Non-pigmented ciliary epithelial cell (primary cell): ENCODE data around the gene SLC48A1.

Experiments used
- DNase-seq: peaks from one replicate; pipeline ENCODE4 v3.0.0-alpha.2; 2010; ENCODE audit warnings: low read depth

SLC48A1 gene

DNA sequence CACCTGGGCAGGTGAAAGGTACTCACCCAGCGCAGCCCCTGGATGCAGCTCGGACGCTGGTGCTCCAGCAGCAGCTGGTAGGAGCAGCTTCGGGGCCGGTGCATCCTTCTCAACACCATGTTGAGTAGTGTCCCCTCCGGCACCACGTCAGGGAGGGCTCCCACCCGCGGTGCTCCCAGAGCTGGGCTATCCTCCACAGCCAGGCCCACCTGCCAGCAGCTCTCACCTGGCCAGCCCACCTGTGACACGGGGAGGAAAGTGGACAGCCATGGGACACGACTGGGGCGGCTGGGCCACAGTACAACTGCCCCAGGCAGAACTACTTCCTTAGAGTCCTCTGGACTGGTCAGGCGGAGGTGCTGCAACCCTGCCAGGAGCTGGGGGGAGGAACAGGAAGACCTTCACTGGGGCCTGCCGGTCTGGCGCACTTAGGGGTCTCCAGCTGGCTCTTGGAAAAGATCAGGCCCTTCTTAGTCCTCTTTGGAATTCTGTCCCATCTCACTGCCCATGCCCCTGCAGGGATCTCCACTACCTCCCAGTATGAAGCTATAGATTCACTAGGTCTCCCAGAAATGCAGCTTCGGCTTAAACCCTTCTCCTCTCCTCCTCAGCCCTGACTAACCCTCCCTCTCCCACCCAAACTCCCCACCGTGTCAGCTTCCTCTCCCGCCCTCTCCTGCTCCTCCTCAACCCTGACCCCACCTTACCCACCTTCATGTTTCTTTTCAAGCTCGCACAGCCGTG, 15.0 kb upstream of the SLC48A1 start:
- DNase-seq, result no peak

DNA sequence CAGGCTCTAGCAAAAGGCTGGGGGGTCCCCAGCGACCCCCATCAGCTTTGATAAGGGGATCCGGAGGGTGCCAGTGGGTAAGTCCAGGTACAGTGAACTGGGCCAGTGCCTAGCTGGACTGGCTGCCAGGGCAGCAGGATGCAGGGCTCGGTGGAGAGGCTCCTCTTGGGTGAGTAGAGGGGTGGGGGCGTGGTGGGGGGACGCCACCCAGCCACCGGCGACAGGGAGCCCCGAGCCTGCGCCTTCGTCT, 14.5 kb upstream of the SLC48A1 start:
- no peak for DNase-seq

DNA sequence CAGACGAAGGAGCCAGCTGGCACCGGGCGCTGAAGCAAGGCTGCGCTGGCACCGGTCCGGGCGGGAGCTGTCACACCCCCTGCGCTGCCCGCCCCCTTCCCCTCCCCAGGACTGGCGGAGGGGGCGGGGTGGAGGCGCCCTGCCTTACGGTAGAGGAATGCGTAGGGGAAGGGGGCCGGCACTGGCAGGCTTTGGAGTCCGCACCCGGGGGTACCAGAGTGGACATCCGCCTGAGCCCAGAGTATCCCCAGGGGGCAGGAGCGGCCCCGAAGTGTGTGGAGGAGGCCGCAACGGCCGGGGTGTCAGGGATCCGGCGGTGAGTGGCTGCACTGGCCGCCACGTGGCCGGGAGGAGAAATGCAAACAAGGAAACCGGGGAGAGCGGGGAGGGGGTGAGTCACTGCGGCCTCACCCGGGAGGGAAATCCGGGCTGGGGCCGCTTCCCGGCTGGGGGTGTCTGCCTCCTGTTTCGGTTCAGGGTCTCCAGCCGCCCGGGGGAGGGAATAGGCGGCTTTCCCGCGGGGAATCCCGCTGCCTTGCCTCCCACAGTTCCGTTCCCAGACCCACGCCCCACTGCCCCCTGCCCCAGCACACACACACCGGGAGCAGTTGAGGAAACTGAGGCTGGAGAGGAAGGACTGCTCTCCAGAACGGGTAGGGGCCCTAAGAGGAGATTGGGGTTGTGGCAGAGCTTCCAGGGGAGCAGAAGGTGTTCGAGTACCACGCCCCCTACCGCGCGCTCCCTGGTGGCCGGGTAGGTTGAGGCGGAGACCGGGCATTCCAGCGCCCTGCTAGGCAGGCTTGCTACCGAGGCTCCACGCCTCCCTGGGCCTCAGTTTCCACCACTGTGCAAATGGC, 14.0 kb upstream of the SLC48A1 start, which contains the start of gene RAPGEF3:
RAPGEF3 (minus strand) TSS at position 47 of the 857 bp plus-strand sequence. CDS start 324 bp downstream, outside the sequence.
- DNase-seq, result no peak

DNA sequence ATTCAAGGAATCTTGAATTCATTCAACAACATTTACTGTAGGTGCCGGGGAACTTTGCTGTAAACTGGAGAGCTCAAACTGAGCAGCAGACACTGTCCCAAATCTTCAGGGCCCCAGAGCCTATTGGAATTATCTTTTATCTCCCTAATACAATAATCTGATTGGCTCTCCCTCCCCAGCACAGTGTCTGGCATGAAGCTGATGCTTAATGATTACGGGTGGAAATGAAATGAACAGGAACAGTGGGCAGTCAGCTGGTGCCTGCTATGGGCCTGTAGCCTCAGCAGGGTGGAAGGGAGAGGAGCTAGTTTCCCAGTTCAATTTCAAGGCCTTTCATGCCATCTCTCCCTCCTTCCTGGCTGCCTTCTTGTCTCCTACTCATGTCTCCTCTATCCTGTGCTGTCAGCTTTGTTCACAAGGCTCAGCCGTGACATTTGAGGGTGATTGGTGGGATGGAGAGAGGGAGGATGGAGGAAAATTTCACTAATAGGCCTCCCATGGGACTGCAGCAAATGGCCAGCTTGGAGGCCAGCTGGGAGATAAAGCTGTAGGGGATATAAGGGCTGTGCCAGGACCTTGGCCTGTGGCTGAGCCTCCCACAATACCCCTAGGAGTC, 10.1 kb upstream of the SLC48A1 start:
- DNase-seq, result no peak

DNA sequence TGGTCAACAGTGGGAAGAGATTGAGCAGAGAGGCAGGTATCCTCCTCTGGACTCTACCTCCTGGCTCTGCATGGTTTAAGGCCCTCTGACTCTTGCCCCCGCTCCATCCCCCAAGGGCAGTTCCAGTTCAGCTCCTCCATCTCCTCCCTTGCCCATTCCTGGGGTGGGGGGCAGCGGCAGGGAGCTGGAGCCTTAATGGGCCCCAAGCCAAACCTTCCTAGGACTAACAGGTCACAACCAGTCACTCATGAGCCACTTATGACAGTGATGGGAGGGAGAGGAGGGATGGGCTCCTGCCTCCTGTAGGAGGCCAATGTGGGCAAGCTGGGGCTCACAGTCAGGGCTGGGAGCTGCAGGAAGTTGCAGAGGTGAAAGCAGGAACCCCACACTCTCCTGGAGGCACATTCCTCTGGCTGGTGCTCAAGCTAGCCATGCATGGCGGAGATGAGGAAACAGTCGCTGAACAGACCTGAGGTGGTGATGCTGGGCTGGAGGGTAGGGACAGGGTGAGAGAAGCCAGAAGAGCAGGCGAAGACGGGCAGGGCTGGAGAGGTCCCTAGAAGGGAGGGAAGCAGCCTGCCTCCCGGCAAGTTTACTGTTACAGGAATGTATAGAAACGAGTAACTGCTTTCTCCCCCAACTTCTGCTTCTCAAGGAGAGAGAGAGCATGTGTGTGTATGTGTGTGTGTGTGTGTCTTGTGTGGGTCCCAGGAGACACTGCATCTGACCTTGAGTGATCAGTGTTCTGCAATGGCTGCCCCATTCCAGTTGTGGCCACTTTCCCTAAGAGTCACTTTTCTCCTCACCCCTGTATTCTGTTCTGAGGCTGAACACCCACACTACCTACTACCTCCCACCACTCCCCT, 9.3 kb upstream of the SLC48A1 start:
- no peak for DNase-seq

DNA sequence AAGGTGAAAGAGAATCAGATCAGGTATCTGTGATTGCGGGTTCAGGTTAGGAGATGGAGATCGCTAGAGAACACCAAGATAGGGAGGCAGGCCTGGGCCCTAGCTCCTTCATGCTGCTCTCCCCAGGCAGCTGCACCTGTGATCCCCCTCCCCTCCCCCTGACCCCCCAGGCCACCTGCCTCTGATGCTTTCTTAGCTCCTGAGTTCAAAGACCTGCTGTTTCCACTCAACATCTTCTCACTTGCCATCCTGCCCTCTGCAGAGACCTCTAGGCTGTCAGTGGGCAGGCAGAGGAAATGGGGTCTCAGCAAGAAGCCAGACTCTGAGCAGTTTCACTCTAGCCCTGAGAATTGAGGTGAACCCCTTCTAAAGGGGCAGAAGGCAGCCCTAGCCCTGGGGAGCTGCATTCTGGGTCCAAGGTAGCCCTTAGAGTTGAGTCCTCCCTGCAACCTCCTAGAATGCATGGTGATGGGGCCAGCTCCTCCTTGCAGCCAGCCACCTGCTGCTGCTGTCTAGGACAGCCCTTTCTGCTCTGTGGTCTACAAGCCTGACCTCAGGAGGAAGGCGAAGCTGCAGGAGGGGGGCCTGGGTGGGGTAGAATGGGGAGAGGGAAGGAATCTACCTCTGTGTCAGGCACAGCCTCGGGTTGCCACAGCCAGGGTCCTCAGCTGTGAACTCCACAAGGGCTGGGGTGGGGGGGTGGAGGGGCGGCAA, 6.4 kb upstream of the SLC48A1 start:
- DNase-seq, result no peak

DNA sequence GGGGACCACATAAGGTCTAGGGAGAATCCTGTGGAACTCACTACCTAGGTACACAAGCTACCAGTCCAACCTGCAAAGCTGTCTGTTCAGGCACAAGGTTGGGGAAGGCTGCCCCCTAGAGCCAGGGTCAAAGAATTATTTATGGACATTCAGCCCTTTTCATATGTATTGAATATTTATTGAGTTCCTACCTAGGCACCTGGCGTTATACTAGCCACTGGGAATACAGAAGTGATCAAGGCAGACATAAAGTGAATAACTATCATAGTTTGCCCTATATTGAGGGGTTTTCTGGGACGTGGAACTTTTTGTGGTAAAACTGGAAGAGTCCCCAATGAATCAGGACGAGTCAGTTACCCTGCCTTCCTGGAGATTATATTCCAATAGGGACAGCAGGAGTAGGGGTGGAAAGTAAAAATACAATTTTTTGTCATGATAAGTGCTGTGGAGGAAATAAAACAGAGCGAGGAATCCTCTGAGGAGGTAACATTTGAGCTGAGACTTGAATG, 5.8 kb upstream of the SLC48A1 start:
- no peak for DNase-seq

DNA sequence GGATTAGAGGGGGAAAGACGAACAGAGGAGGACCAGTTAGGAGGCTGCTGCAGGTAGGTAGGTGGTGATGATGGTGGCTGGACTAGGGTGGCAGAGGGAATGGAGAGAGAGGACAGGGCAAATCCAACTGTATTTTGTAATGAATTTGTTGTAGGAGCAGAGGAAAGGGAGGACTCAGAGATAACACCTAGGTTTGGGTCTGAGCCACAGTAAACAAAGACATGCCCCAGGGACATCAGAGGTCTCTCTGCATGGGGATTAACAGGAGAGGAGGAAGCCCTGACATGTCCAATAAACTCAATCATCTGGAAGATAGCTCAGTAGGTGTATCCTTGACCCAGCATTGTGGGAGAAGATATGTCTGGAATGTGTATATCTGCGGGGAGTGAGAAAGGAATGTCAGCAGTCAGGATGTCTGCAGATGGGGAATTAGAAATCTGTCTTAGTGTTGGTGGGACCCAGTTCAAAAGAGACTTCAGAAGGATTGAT, 4.7 kb upstream of the SLC48A1 start:
- DNase-seq, result no peak

DNA sequence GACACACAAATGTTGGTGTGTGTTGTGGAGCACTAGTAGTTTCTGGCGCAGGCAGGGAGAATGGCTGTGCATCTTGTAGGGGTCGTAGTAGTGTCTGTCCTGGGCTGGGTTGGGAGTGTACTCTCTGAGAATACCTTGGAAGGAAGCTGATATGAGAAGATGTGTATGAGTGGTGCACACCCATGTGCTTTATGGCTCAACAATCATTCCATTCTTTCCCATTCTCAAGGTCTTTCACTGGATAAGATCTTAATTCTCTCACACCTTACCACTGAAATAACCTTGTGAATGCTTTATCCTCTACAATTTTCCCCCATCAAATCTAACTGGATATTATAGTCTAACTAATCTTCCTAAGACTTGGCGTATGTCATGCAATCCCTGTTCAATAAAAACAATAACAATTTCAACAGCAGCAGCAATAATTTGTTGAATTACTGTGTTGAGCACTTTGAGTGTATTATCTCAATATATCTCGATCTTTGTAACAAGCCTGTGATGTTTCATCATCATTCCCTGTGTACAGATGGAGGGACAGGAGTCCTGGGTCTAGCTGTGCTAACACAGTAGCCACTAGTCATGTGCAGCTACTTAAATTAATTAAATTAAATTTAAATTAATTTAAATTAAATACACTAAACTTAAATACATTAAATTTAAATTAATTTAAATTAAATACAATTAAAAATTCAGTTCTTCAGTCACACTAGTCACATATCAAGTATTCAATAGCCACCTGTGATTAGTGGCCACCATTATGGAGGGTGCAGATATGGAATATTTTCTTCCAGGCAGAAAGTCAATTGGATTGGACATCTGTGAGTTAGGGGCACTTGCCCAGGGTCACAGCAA, 3.6 kb upstream of the SLC48A1 start:
- DNase-seq, result no peak

DNA sequence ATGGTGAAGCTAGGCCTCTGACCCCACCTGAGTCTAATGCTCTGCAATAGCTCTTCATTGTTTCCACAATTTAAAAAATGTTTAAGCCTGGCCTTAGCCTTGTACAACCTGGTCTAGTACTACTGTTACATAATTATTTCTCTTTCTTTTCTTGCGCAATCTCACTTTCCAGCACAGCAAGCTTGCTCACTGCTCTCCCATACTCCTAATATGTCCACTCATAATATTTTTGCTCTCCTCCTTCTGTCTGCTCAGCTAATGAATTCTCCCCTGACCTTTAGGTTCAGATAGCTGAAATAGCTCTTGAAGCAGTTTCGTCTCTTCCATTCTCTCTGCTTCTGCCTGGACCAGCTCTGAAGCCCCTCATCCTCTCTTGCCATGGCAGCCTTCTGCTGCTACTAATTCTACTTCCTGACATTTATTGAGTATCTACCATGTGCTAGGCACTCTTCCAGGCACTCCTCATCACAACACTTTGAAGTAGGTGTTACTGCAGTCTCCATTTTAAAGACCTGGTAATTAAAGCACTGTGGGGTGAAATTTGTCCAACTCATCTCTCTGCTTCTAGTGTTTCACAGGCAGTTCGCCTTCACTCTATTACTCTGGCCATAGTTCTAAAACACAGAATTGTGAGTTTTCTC, 2.8 kb upstream of the SLC48A1 start:
- DNase-seq, result no peak

DNA sequence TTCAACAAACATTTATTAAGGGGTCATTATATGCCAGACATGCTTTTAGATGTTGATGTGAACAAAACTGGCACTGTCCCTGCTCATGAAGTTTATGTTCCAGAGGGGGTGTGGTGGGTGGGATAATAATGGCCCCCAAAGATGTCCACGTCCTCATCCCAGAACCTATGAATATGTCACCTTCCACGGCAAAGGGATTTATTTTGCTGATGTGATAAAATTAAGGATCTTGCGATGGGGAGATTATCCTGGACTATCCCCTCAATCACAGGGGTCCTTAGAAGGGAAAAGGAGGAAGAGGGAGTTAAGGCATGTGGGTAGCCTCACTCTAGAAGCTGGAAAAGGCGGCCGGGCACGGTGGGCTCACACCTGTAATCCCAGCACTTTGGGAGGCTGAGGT, 1.7 kb upstream of the SLC48A1 start:
- no peak for DNase-seq

DNA sequence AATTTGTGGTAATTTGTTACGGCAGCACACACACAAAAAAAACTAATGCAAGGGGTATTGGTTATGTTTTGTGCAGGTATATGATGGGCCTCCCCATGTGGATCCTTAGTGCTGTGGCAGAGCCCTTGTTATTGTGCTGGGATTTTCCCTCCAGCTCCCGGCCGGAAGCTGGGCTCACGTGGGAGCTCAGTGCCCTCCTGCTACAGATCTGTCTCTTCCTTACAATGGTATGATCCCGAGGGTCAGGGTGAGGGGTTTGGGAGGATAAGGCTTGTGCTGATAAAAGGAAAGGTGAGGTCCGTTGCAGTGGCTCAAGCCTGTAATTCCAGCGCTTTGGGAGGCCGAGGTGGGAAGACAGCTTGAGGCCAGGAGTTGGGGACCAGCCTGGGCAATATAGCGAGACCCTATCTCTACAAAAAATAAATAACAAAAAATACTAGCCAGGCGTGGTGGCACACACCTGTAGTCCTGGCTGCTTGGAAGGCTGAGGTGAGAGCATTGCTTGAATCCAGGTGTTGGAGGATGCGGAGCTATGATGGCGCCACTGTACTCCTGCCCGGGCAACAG, 861 bp upstream of the SLC48A1 start:
- DNase-seq, result no peak

DNA sequence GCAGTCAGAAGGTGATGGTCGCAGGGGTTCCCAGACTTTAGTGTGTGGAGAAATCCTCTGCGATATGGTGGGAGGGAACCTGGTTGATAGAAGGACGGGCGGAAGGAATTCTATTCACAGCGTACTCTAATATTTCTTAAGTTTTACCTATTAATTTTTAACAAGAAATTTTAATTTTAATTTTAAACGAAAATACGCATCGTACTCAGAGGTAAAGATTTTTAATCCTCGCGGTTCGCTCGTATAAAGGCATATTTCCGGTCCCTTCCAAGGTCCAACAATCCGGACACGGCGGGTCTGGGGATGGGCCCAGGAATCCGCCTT, 338 bp upstream of the SLC48A1 start:
- no peak for DNase-seq

DNA sequence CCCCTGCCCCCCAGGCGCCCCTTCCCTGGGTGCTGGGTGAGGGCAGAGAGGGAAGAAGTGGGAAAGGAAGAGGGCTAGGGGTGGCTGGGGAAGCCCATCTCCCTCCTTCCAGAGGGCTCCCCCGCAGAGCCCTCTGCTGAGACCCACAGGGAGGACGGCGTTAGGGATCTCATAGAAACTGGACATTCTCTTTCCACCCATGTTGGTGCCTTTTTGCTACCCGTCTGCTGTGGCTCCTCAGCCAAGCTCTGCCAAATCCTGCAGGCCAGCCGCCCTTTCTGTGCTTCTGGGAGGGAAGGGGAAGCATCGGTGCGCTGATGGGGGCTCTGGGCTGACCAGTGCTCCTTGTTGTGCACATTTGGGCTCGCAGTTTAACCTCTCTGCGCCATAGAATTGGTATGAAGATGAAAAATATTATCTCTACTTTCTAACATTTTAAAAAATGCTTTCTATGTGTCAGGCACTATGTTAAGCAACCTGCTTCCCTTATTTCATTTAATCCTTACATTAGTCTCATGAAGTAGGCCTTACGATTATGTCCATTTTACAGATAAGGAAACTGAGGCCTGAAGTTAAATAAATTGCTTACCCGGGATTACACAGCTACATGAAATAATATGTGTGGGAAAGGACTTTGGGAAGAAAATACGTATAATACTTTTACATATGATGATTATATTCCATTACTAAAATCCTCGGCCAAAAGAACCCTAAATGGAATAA, 981 bp downstream of the SLC48A1 start:
- no peak for DNase-seq

DNA sequence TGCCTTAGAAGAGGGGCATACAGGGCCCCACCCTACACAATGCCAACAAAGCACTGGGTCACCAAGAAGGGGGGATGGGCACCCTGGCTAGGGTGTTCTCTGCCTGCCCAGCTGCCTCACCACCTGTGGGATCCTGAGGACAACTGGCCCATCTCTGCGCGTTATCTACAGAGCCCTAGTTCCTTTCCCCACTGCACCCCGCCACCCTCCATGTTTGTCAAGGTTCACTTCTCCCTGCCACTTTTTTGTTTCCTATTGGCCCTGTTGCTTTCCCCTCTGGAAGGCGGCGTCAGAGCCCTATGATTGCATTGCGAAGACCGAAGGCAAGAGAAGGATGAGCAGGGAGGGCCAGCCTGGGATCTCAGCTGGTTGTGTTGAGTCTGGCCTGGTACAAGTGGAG, 1.6 kb downstream of the SLC48A1 start:
- DNase-seq, result no peak

DNA sequence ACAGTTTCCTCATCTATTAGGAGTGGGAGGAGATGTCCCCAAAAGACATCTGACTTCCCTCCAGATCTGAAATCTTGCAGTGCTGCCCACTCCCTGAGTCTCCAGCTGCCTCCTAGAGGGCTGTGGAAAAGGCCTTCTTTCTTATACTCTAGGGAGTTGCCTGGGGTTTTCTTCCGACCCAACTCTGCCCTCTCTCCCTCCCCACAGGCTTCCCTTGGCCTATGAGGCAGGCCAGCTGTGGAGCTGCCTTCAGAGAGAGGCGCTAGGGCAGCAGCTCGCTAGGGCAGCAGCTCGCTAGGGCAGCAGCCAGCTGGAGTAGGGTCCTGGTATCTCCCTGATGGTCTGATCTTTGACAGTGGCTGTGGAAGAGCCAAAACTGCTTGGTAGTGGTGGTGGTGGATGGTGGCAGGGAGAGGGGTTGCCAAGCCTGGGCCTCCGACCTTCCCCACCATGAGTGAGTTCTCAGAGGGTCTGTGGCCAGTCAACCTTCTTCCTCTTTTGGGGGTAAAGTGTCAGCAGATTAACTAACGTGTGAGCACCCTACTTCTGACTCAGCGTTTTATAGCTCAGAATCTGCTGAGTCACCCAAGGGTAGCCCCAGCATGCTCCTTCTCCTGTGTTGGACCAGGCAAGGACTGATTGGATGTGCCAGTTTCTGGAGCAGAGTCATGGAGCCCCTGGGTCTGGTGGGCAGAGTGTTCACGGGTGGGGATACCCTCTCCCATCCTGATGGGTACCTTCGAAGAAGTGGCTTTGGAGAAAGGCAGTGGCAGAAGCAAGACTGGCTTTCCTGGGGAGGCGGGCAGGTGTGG, 2.3 kb downstream of the SLC48A1 start:
- no peak for DNase-seq

DNA sequence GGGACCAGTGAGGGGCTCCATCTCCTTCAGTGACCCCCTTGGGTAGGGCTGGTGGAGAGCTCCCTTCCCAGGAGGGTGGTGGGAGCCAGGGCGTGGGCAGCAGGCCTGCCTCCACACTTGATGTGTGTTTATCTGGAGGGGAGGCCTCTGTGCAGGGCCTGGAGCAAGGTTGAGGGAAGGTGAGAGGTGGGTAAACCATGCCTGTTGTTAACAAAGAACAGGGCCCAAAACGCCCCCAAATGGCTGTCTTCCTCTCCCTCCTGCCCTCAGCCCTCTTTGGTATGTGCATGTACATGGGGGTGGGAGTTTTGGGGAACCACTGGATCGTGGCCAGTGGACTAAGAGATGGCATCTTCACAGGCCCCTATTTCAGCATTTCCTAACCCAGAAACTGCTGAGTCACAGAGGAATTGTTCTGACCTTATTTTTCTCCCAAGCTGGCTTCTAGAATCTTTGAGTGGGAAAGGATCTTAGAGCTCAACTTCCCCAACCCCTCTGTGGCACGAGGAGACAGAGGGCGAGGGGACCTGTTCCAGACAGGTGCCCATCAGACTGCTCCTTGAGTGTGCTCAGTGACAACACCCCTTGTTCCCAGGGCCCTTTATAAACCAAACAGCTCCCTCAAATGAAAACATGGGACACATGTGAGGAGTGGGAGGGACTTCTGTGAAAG, 3.6 kb downstream of the SLC48A1 start:
- DNase-seq, result no peak
